Smooth muscle cell (in vitro differentiated cells): ENCODE results near the gene GPX3. TPM values are rescaled to one million over a fixed set of nuclear protein-coding genes. Genes with fewer than 3 reads are reported as not detected.

Experiments
- DNase-seq: peaks from one replicate; lab custom pipeline; 2025; ENCODE audit not compliant: unreplicated experiment; lab: John Stamatoyannopoulos, UW
- H2AFZ ChIP-seq: fragments of 200-600 bp; sonication (generic); 2 replicates; pipeline ENCODE4 v1.6.0; 2016; ENCODE audit warnings: antibody characterized with exemption, low read depth, mild to moderate bottlenecking
- H3F3A ChIP-seq: fragments of 200-600 bp; sonication (generic); 2 replicates; pipeline ENCODE4 v1.6.0; 2017; ENCODE audit warnings: antibody characterized with exemption, low read depth
- H3K27ac ChIP-seq: fragments of 200-600 bp; sonication (generic); 2 replicates; pipeline ENCODE4 v1.5.1; 2016; ENCODE audit warnings: low read depth, mild to moderate bottlenecking
- H3K27me3 ChIP-seq: fragments of 200-600 bp; sonication (generic); 2 replicates; pipeline ENCODE4 v1.6.1; 2016; ENCODE audit warnings: low read depth, mild to moderate bottlenecking
- H3K36me3 ChIP-seq: fragments of 200-600 bp; sonication (generic); 2 replicates; pipeline ENCODE4 v1.5.1; 2016; ENCODE audit warnings: low read depth
- H3K4me1 ChIP-seq: fragments of 200-600 bp; sonication (generic); 2 replicates; pipeline ENCODE4 v1.5.1; 2016; ENCODE audit warnings: low read depth
- H3K4me2 ChIP-seq: fragments of 200-600 bp; sonication (generic); 2 replicates; pipeline ENCODE4 v1.6.0; 2016; ENCODE audit warnings: mild to moderate bottlenecking
- H3K4me3 ChIP-seq: fragments of 200-600 bp; sonication (generic); 2 replicates; pipeline ENCODE4 v1.5.1; 2016; ENCODE audit warnings: mild to moderate bottlenecking
- H3K79me2 ChIP-seq: fragments of 200-600 bp; sonication (generic); 2 replicates; pipeline ENCODE4 v1.6.0; 2016; ENCODE audit warnings: low read depth, mild to moderate bottlenecking
- H3K9ac ChIP-seq: fragments of 200-600 bp; sonication (generic); 2 replicates; pipeline ENCODE4 v1.6.0; 2016; ENCODE audit warnings: low read depth
- H3K9me3 ChIP-seq: fragments of 200-600 bp; sonication (generic); replicated peaks from 2 replicates; pipeline ENCODE4 v1.5.1; 2016; ENCODE audit warnings: low read depth
- H4K20me1 ChIP-seq: fragments of 200-600 bp; sonication (generic); 2 replicates; pipeline ENCODE4 v1.6.0; 2016; ENCODE audit warnings: low read depth
- WGBS: methylation state at CpG from one replicate; pipeline ENCODE4 v1.1.7; 2016; ENCODE audit warnings: low lambda C conversion rate; 5-methylcytosine and 5-hydroxymethylcytosine counted together
- polyA plus RNA-seq: library from polyadenylated mRNA; unstranded; fragments of >200 nt; fragmentation: Nextera tagmentation; extraction: Ambion mirVana; gene quantifications from 2 replicates; pipeline ENCODE4 v1.2.1, GENCODE V29; 2016
- total RNA-seq: library from RNA; depleted of rRNA; stranded (reverse); fragments of >200 nt; gene quantifications from 2 replicates; pipeline ENCODE4 v1.2.3, GENCODE V29; 2014
- TF ChIP-seq, protein P1 (sequence below): fragments of 200-600 bp; sonication (generic); IDR thresholded peaks from 2 replicates; pipeline ENCODE4 v1.5.1; 2017; ENCODE audit warnings: borderline replicate concordance, mild to moderate bottlenecking, antibody characterized with exemption; ENCODE audit not compliant: insufficient read depth, poor library complexity, severe bottlenecking

The GPX3 gene
- total and polyA plus RNA-seq, 2 experiments from 2014 or later = 32.6 to 67.5 TPM

DNA sequence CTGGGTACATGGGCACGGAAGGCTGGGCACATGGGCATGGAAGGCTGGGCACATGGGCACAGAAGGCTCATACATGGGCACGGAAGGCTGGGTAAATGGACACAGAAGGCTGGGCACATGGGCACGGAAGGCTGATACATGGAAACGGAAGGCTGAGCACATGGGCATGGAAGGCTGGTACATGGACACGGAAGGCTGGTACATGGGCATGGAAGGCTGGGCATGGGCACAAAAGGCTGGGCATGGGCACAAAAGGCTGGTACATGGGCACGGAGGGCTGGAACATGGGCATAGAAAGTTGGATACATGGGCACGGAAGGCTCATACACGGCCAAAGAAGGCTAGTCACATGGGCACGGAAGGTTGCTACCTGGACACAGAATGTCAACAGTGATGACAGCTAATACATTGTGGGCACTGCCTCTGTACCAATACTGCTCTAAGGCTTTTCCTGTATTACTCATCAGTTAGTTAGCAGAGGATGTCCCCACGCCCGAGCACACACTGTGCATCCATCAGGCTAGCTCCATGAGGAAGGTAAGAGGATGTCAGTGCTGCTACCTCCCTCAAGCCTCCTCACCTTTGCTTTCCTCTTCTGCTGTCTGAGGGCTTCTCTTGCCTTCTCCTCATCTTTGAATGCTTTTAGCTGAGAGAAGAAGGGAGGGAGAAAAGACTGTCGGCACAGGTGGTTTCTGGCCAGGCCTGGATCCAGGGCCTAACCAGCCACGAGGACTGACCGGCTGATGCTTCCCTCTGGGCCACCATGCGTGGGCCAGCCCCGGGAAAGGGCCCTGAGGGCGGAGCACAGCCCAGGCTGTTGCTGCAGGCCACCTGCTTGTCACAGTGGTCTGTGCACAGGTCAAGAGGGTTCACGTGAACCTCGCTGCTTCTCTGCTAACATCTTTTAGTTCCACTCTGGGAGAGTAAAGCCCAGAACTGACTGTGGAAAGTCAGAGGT lies 14.3 kb downstream of the GPX3 start:
- DNase-seq = no peak
- TF ChIP-seq, protein P1, sequence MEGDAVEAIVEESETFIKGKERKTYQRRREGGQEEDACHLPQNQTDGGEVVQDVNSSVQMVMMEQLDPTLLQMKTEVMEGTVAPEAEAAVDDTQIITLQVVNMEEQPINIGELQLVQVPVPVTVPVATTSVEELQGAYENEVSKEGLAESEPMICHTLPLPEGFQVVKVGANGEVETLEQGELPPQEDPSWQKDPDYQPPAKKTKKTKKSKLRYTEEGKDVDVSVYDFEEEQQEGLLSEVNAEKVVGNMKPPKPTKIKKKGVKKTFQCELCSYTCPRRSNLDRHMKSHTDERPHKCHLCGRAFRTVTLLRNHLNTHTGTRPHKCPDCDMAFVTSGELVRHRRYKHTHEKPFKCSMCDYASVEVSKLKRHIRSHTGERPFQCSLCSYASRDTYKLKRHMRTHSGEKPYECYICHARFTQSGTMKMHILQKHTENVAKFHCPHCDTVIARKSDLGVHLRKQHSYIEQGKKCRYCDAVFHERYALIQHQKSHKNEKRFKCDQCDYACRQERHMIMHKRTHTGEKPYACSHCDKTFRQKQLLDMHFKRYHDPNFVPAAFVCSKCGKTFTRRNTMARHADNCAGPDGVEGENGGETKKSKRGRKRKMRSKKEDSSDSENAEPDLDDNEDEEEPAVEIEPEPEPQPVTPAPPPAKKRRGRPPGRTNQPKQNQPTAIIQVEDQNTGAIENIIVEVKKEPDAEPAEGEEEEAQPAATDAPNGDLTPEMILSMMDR = no peak

DNA sequence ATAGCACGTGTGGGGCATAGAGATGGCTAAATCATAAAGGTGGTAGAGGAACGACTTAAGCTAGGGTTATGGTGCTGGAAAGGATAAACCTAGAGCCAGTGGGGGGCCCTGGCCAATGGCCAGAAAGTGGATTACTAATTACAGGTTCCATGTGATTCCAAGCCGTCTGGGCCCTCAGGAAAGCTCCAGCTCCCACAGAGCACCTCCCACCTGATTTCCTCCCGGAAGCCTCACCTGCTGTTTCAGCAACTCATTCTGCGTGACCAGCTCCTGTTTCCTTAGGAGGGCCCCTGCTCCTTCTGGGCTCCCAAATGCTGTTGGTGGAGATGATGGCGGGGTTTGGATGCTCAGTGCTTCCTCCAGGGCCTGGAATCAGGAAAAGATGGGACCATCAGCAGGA lies 16.2 kb downstream of the GPX3 start:
- no peak overlapping the region for H3K4me2 ChIP-seq
- no peaks in the 10 kb centered on the region for H3K27me3 ChIP-seq
- H3K9ac ChIP-seq = no peak overlapping the region
- 88% methylated on average over 6 of the region's 6 CpGs for whole genome bisulfite sequencing
- TF ChIP-seq, protein P1 = no peak
- H3K36me3 ChIP-seq = peaks cover 4% of the 10 kb centered on the region
- H3K4me3 ChIP-seq = no peak overlapping the region
- no peak for DNase-seq
- H3K79me2 ChIP-seq = no peaks in the 10 kb centered on the region
- H3K9me3 ChIP-seq = no peaks in the 10 kb centered on the region
- no peaks in the 10 kb centered on the region for H3K4me1 ChIP-seq
- no peak overlapping the region for H2AFZ ChIP-seq
- no peaks in the 10 kb centered on the region for H3F3A ChIP-seq
- H4K20me1 ChIP-seq = no peaks in the 10 kb centered on the region
- H3K27ac ChIP-seq = no peak overlapping the region

More for the DNA sequence above, 14.3 kb downstream of the GPX3 start:
- no peaks in the 10 kb centered on the region for H3K9me3 ChIP-seq
- H2AFZ ChIP-seq = no peak overlapping the region
- H3K36me3 ChIP-seq = peaks cover 4% of the 10 kb centered on the region
- no peak overlapping the region for H3K9ac ChIP-seq
- no peaks in the 10 kb centered on the region for H4K20me1 ChIP-seq
- H3K27me3 ChIP-seq = no peaks in the 10 kb centered on the region
- no peak overlapping the region for H3K27ac ChIP-seq
- no peaks in the 10 kb centered on the region for H3K4me1 ChIP-seq
- H3K4me2 ChIP-seq = no peak overlapping the region
- 96% methylated on average over 19 of the region's 19 CpGs for WGBS
- H3K4me3 ChIP-seq = no peak overlapping the region
- H3F3A ChIP-seq = no peaks in the 10 kb centered on the region
- H3K79me2 ChIP-seq = no peaks in the 10 kb centered on the region

DNA sequence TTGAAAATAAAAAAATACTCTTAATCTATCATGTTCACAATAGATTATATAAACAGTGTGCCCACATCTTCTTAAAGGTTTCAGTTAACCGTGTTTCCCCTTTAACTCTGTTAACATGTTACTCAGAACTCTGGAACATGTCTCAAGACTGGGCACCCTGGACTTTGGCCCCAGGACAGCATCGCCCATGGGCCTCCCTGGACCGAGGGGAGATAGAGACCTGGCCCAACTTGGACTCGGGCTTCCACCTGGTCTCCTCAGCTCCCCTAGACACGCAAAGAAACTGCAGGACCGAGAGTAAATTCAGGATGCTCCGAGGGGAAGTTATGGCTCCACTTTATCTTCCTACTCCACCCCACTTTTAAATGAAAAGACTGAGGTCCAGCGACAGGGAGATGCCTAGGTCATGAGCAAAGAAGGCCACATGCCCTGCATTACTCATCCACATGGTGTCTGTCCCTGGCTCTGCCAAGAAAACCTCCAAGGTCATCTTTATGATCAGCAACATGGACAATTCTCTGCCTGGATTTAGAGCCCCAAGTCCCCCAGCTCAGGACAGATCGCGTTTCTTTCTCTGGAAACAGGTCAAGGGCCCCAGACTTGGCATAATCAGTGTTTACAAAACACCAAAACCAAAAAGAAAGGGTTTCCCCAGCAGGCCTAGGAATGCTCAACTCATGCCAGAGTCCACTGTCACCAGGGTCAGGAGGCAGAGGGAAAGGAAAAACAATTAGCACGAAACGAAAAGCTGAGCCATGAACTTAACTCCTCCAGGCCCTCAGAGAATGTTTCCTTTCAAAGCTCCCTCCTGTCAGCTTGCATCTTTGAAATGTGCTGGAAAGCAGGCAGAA lies 17.4 kb downstream of the GPX3 start:
- no peaks in the 10 kb centered on the region for H3K79me2 ChIP-seq
- DNase-seq = no peak
- H3K36me3 ChIP-seq = peaks cover 4% of the 10 kb centered on the region
- TF ChIP-seq, protein P1 = no peak
- no peaks in the 10 kb centered on the region for H4K20me1 ChIP-seq
- no peaks in the 10 kb centered on the region for H3K4me1 ChIP-seq
- H2AFZ ChIP-seq = no peak overlapping the region
- WGBS = 69% methylated on average over 12 of the region's 12 CpGs
- H3K4me3 ChIP-seq = no peak overlapping the region
- no peaks in the 10 kb centered on the region for H3F3A ChIP-seq
- H3K9me3 ChIP-seq = no peaks in the 10 kb centered on the region
- H3K27me3 ChIP-seq = no peaks in the 10 kb centered on the region
- no peak overlapping the region for H3K4me2 ChIP-seq
- H3K27ac ChIP-seq = peak overlapping the region; percentile 75
- no peak overlapping the region for H3K9ac ChIP-seq
